SU-DHL-6 (cell line): ENCODE results near the gene ERLIN1.

Experiments used
- H2AFZ ChIP-seq: fragments of 200-600 bp; sonication (generic); 2 replicates; pipeline ENCODE4 v1.6.1; 2014; ENCODE audit warnings: low read depth, mild to moderate bottlenecking, moderate library complexity, mixed read lengths, antibody characterized with exemption, low read length; ENCODE audit not compliant: severe bottlenecking
- H3F3A ChIP-seq: fragments of 200-600 bp; shearing (Covaris generic); 2 replicates; pipeline ENCODE4 v1.6.0; 2016; ENCODE audit warnings: antibody characterized with exemption, mild to moderate bottlenecking; ENCODE audit not compliant: insufficient read depth
- H3K27ac ChIP-seq: fragments of 200-600 bp; sonication (generic); 2 replicates; pipeline ENCODE4 v1.5.1; 2016; ENCODE audit warnings: low read depth, mild to moderate bottlenecking, low read length, moderate library complexity, mixed read lengths
- H3K27me3 ChIP-seq: fragments of 200-600 bp; sonication (generic), shearing (Covaris generic); 2 replicates; pipeline ENCODE4 v1.6.0; 2014; ENCODE audit warnings: mild to moderate bottlenecking, low read length
- H3K36me3 ChIP-seq: fragments of 200-600 bp; sonication (generic); 2 replicates; pipeline ENCODE4 v1.6.1; 2014; ENCODE audit warnings: mild to moderate bottlenecking, low read length, mixed read lengths
- H3K4me2 ChIP-seq: fragments of 300-600, 200-600 bp; shearing (Covaris generic), sonication (generic); 2 replicates; pipeline ENCODE4 v1.6.0; 2014; ENCODE audit warnings: low read length, low read depth, mild to moderate bottlenecking; ENCODE audit not compliant: poor library complexity, severe bottlenecking
- H3K4me3 ChIP-seq: fragments of 200-600 bp; sonication (generic); 2 replicates; pipeline ENCODE4 v1.5.1; 2014; ENCODE audit warnings: antibody characterized with exemption, low read length, mild to moderate bottlenecking, mixed read lengths; ENCODE audit not compliant: insufficient read depth, poor library complexity, severe bottlenecking
- H3K79me2 ChIP-seq: fragments of 200-600 bp; sonication (generic); 2 replicates; pipeline ENCODE4 v1.6.1; 2014; ENCODE audit warnings: mild to moderate bottlenecking, low read length, moderate library complexity; ENCODE audit not compliant: insufficient read depth
- H3K9ac ChIP-seq: fragments of 200-600 bp; sonication (generic); 2 replicates; pipeline ENCODE4 v1.7.0; 2014; ENCODE audit warnings: mild to moderate bottlenecking, low read length
- H3K9me2 ChIP-seq: fragments of 200-600 bp; sonication (generic); replicated peaks from 2 replicates; pipeline ENCODE4 v1.6.1; 2014; ENCODE audit warnings: low read length; ENCODE audit not compliant: insufficient read depth
- H3K9me3 ChIP-seq: fragments of 200-600 bp; sonication (generic); 2 replicates; pipeline ENCODE4 v1.6.1; 2014; ENCODE audit warnings: low read length, mixed read lengths; ENCODE audit not compliant: insufficient read depth
- H4K20me1 ChIP-seq: fragments of 200-600 bp; sonication (generic); 2 replicates; pipeline ENCODE4 v1.6.1; 2014; ENCODE audit warnings: low read depth, mild to moderate bottlenecking, antibody characterized with exemption, low read length, moderate library complexity, mixed read lengths
- CTCF ChIP-seq: fragments of 200-600 bp; sonication (generic); IDR thresholded peaks from one replicate; pipeline ENCODE4 v1.5.1; 2017; ENCODE audit warnings: antibody characterized with exemption, mild to moderate bottlenecking, low read length, moderate library complexity; ENCODE audit not compliant: insufficient read depth, poor library complexity, severe bottlenecking
- EZH2phosphoT487 ChIP-seq: fragments of 200-600 bp; sonication (generic), shearing (Covaris generic); conservative IDR thresholded peaks from 2 replicates; pipeline ENCODE4 v1.6.1; 2018; ENCODE audit warnings: mild to moderate bottlenecking, antibody characterized with exemption, low read length, moderate library complexity, mixed read lengths

The ERLIN1 gene

GRCh38 chr10:100192350-100192749, 6.5 kb upstream of the ERLIN1 start:
- H3F3A ChIP-seq: peaks cover 35% of the 10 kb centered on the region
- H3K4me2 ChIP-seq: no peak overlapping the region
- H2AFZ ChIP-seq: no peak overlapping the region
- no peak overlapping the region for H3K9ac ChIP-seq
- no peaks in the 10 kb centered on the region for H3K9me2 ChIP-seq
- TF ChIP-seq CTCF (no peak), EZH2phosphoT487 (no peak)
- no peaks in the 10 kb centered on the region for H3K27me3 ChIP-seq
- H3K27ac ChIP-seq: no peak overlapping the region
- no peaks in the 10 kb centered on the region for H3K9me3 ChIP-seq
- H3K4me3 ChIP-seq: no peak overlapping the region
- H3K79me2 ChIP-seq: peaks cover 27% of the 10 kb centered on the region
- H4K20me1 ChIP-seq: no peaks in the 10 kb centered on the region; the same call in 1 of the 2 replicates
- H3K36me3 ChIP-seq: peaks cover 44% of the 10 kb centered on the region

GRCh38 chr10:100186253-100187212, 704 bp upstream of the ERLIN1 start:
- Histone ChIP-seq H3K9me3 (no peaks in the 10 kb centered on the region), H3K9ac (peak overlapping the region; percentile 94), H3K27ac (peak overlapping the region; percentile 78), H3K4me3 (peak overlapping the region; percentile 66), H3K27me3 (no peaks in the 10 kb centered on the region), H3K79me2 (peaks cover 78% of the 10 kb centered on the region), H3K36me3 (peaks cover 46% of the 10 kb centered on the region), H3K4me2 (peak overlapping the region; percentile 75), H2AFZ (peak overlapping the region; percentile 90), H3F3A (peaks cover 19% of the 10 kb centered on the region), H3K9me2 (no peaks in the 10 kb centered on the region), H4K20me1 (0 out of 2 replicates have a peak, but pooled peaks cover 6% of the 10 kb centered on the region)
- TF ChIP-seq CTCF (no peak), EZH2phosphoT487 (no peak)

- TF ChIP-seq CTCF: no peak
- TF ChIP-seq EZH2phosphoT487: no peak
- H3K36me3 ChIP-seq: peaks cover 39% of the 10 kb centered on the region
- peak overlapping the region; percentile 94 for H3K9ac ChIP-seq
- no peak overlapping the region for H2AFZ ChIP-seq
- peaks cover 19% of the 10 kb centered on the region for H3F3A ChIP-seq
- H3K4me3 ChIP-seq: peak overlapping the region; percentile 66
- peak overlapping the region; percentile 93 for H3K4me2 ChIP-seq
- peak overlapping the region; percentile 71 for H3K27ac ChIP-seq
- H3K9me2 ChIP-seq: no peaks in the 10 kb centered on the region
- H3K79me2 ChIP-seq: peaks cover 87% of the 10 kb centered on the region
- no peaks in the 10 kb centered on the region for H3K27me3 ChIP-seq
- H4K20me1 ChIP-seq: 0 out of 2 replicates have a peak, but pooled peaks cover 6% of the 10 kb centered on the region
- H3K9me3 ChIP-seq: no peaks in the 10 kb centered on the region
Measured at GRCh38 chr10:100184840-100185239, 989 bp downstream of the ERLIN1 start.
